Neural progenitor cell (in vitro differentiated cells): ENCODE data around the gene CAND2. TPM values are rescaled to one million over a fixed set of nuclear protein-coding genes. Genes with fewer than 3 reads are reported as not detected.
A peak's percentile ranks its signal among the peaks of the same experiment; 100 is the strongest.

ENCODE experiments used
- DNase-seq: peaks from one replicate; pipeline ENCODE4 v3.0.0-alpha.2; 2016; ENCODE audit warnings: low spot score
- H2AFZ ChIP-seq: fragments of 200-600 bp; sonication (generic); replicated peaks from 2 replicates; pipeline ENCODE4 v1.6.1; 2016; ENCODE audit warnings: antibody characterized with exemption
- H3F3A ChIP-seq: fragments of 200-600 bp; sonication (generic); 2 replicates; pipeline ENCODE4 v1.6.1; 2016; ENCODE audit warnings: antibody characterized with exemption, low read depth
- H3K27ac ChIP-seq: fragments of 200-600 bp; sonication (generic); 2 replicates; pipeline ENCODE4 v1.5.1; 2016; ENCODE audit warnings: mild to moderate bottlenecking
- H3K27me3 ChIP-seq: fragments of 200-600 bp; sonication (generic); 2 replicates; pipeline ENCODE4 v1.6.1; 2016; ENCODE audit warnings: mild to moderate bottlenecking, moderate library complexity
- H3K36me3 ChIP-seq: fragments of 200-600 bp; sonication (generic); 2 replicates; pipeline ENCODE4 v1.5.1; 2016
- H3K4me1 ChIP-seq: fragments of 200-600 bp; sonication (generic); 2 replicates; pipeline ENCODE4 v1.6.1; 2016; ENCODE audit warnings: mixed run types
- H3K4me2 ChIP-seq: fragments of 200-600 bp; sonication (generic); 2 replicates; pipeline ENCODE4 v1.6.1; 2016
- H3K4me3 ChIP-seq: fragments of 200-600 bp; sonication (generic); 2 replicates; pipeline ENCODE4 v1.5.1; 2016
- H3K79me2 ChIP-seq: fragments of 200-600 bp; sonication (generic); 2 replicates; pipeline ENCODE4 v1.6.1; 2016; ENCODE audit warnings: low read depth
- H3K9ac ChIP-seq: fragments of 200-600 bp; sonication (generic); 2 replicates; pipeline ENCODE4 v1.6.1; 2016
- H3K9me3 ChIP-seq: fragments of 200-600 bp; sonication (generic); 2 replicates; pipeline ENCODE4 v1.5.1; 2016; ENCODE audit warnings: low read depth
- H4K20me1 ChIP-seq: fragments of 200-600 bp; sonication (generic); 2 replicates; pipeline ENCODE4 v1.6.1; 2016; ENCODE audit warnings: low read depth
- H3K27ac Mint-ChIP-seq: 3 replicates; pipeline ENCODE4 v1.8.0; 2021; ENCODE audit warnings: mixed read lengths
- H3K27me3 Mint-ChIP-seq: 2 replicates; pipeline ENCODE4 v1.8.0; 2022; ENCODE audit warnings: low read depth, mild to moderate bottlenecking, inconsistent platforms, moderate library complexity, mixed read lengths; ENCODE audit not compliant: insufficient read depth
- H3K36me3 Mint-ChIP-seq: 3 replicates; pipeline ENCODE4 v1.8.0; 2021; ENCODE audit warnings: mixed read lengths
- H3K4me1 Mint-ChIP-seq: 3 replicates; pipeline ENCODE4 v1.8.0; 2021; ENCODE audit warnings: mixed read lengths
- H3K4me3 Mint-ChIP-seq: 3 replicates; pipeline ENCODE4 v1.8.0; 2021; ENCODE audit warnings: mild to moderate bottlenecking, moderate library complexity, mixed read lengths
- H3K9me3 Mint-ChIP-seq: 3 replicates; pipeline ENCODE4 v1.8.0; 2020; ENCODE audit warnings: mixed read lengths
- EZH2 ChIP-seq: fragments of 200-600 bp; sonication (generic); IDR thresholded peaks from 2 replicates; pipeline ENCODE4 v1.6.1; 2017; ENCODE audit warnings: antibody characterized with exemption, mild to moderate bottlenecking, moderate library complexity
- EZH2phosphoT487 ChIP-seq: fragments of 200-600 bp; sonication (generic); IDR thresholded peaks from 2 replicates; pipeline ENCODE4 v1.6.1; 2017; ENCODE audit warnings: antibody characterized with exemption
- total RNA-seq: library from RNA; depleted of rRNA; stranded (reverse); fragments of >200 nt; gene quantifications from 2 replicates; pipeline ENCODE4 v1.2.3, GENCODE V29; 2015; ENCODE audit warnings: low replicate concordance
- TF ChIP-seq, protein P1 (sequence below): fragments of 200-600 bp; sonication (generic); IDR thresholded peaks from 2 replicates; pipeline ENCODE4 v1.5.1; 2017; ENCODE audit warnings: antibody characterized with exemption, mild to moderate bottlenecking

The CAND2 gene
- total RNA-seq, 1 donor from 2014 or later, result 2.4 TPM

DNA sequence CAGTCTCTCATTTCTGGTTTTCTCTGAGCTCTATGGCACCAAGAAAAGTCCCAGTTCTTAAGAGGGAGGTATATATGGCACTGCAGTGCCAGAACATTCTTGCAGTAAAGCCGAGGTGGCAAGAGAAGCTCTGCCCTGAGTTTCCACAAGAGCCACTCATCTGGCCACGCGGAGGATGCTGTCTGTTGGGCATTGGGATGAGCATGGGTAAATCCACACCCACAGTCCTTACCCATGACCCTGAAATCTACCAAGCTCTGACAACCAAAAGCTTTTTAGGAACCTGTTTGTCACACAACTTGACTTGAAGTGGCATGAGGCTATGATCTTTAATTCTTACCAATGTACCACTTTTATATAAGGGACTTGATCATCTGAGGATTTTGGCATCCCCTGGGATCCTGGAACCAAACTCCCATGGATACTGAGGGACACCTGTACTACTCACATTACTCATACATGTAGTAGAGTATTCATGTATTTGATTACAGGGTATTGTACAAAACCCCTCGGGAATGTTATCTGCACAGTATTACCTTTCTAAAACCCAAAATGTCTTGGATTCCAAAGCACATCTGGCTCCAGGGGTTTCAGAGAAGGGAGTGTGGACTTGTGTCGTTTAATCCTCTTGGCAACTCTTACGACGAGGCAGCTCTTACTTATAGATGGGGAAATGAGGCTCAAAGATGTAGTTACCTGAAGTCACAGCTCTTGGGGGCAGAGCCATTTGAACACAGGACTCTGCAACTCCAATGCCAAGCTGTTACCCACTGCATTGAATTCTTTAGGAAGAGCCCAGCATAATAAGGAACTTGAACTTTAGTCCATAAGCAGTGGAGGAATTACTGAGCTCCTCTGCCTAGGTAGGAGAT, 36.1 kb downstream of the CAND2 start:
- no peak overlapping the region for H3K4me2 ChIP-seq

DNA sequence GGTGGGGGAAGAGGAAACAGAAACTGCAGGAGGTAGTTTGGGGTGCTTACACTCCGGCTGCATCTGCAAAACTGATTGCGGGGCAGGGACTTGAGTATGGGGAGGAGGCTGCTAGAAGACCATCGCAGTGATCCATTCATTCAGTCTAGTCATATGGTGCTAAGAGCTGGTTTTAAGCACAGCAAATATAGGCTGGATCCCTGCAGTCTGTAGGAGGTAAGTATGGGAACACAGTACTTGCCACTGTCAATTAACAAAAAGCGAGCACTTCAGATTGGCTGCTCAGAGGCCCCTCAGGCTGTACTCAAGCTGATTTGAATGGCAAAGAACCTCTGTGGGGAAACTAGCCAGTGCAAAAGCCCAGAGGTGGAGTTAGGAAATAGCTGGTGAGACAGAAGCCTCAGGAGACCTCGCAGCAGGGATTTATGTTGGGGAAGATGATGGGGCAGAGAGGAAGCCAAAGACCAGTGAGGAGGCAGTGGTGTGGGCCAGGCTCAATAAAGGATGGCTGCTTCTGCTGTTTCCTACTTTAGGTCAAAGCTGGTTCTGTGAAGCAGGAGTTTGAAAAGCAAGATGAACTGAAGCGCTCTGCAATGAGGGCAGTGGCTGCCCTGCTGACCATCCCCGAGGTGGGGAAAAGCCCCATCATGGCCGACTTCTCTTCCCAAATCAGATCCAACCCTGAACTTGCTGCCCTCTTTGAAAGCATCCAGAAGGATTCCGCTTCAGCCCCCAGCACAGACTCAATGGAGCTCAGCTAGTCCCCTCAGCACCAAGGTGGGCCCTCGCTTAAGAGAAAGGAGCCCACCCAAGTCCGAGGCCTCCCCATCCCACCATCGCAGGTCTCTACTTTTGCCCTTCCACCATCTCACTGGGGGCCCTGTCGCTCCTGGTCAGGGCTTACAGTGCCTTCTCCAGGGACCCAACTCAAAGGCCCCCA, 37.0 kb downstream of the CAND2 start:
- Mint-ChIP-seq H3K4me3 (no peak overlapping the region), H3K9me3 (no peaks in the 10 kb centered on the region), H3K36me3 (peaks cover 32% of the 10 kb centered on the region), H3K27ac (no peak overlapping the region), H3K27me3 (peaks cover 7% of the 10 kb centered on the region), H3K4me1 (peaks cover 3% of the 10 kb centered on the region)
- H3K79me2 ChIP-seq, result peaks cover 25% of the 10 kb centered on the region
- no peak for DNase-seq
- no peak overlapping the region for H2AFZ ChIP-seq
- peaks cover 8% of the 10 kb centered on the region for H3K36me3 ChIP-seq
- H3K27me3 ChIP-seq, result no peaks in the 10 kb centered on the region
- H3K9me3 ChIP-seq, result no peaks in the 10 kb centered on the region
- peaks cover 58% of the 10 kb centered on the region for H4K20me1 ChIP-seq
- H3K27ac ChIP-seq, result no peak overlapping the region
- no peak overlapping the region for H3K9ac ChIP-seq
- TF ChIP-seq, protein P1, sequence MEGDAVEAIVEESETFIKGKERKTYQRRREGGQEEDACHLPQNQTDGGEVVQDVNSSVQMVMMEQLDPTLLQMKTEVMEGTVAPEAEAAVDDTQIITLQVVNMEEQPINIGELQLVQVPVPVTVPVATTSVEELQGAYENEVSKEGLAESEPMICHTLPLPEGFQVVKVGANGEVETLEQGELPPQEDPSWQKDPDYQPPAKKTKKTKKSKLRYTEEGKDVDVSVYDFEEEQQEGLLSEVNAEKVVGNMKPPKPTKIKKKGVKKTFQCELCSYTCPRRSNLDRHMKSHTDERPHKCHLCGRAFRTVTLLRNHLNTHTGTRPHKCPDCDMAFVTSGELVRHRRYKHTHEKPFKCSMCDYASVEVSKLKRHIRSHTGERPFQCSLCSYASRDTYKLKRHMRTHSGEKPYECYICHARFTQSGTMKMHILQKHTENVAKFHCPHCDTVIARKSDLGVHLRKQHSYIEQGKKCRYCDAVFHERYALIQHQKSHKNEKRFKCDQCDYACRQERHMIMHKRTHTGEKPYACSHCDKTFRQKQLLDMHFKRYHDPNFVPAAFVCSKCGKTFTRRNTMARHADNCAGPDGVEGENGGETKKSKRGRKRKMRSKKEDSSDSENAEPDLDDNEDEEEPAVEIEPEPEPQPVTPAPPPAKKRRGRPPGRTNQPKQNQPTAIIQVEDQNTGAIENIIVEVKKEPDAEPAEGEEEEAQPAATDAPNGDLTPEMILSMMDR, result no peak
- TF ChIP-seq EZH2, result no peak
- no peak for TF ChIP-seq EZH2phosphoT487
- no peak overlapping the region for H3K4me3 ChIP-seq
- H3F3A ChIP-seq, result peaks cover 71% of the 10 kb centered on the region
- peaks cover 13% of the 10 kb centered on the region for H3K4me1 ChIP-seq
- H3K4me2 ChIP-seq, result no peak overlapping the region

More for the DNA sequence above, 36.1 kb downstream of the CAND2 start:
- H3F3A ChIP-seq, result peaks cover 69% of the 10 kb centered on the region
- H3K9me3 ChIP-seq, result no peaks in the 10 kb centered on the region
- H3K4me1 ChIP-seq, result peaks cover 4% of the 10 kb centered on the region
- Mint-ChIP-seq H3K36me3 (peaks cover 27% of the 10 kb centered on the region), H3K4me3 (no peak overlapping the region), H3K4me1 (no peaks in the 10 kb centered on the region), H3K27me3 (peaks cover 7% of the 10 kb centered on the region), H3K27ac (no peak overlapping the region), H3K9me3 (no peaks in the 10 kb centered on the region)
- H3K79me2 ChIP-seq, result peaks cover 16% of the 10 kb centered on the region
- H3K9ac ChIP-seq, result no peak overlapping the region
- TF ChIP-seq, protein P1, result no peak
- TF ChIP-seq EZH2, result no peak
- no peak for TF ChIP-seq EZH2phosphoT487
- H3K27ac ChIP-seq, result no peak overlapping the region
- peaks cover 6% of the 10 kb centered on the region for H3K36me3 ChIP-seq
- no peak for DNase-seq
- no peak overlapping the region for H2AFZ ChIP-seq
- H3K4me3 ChIP-seq, result no peak overlapping the region
- H3K27me3 ChIP-seq, result no peaks in the 10 kb centered on the region
- H4K20me1 ChIP-seq, result peaks cover 49% of the 10 kb centered on the region

DNA sequence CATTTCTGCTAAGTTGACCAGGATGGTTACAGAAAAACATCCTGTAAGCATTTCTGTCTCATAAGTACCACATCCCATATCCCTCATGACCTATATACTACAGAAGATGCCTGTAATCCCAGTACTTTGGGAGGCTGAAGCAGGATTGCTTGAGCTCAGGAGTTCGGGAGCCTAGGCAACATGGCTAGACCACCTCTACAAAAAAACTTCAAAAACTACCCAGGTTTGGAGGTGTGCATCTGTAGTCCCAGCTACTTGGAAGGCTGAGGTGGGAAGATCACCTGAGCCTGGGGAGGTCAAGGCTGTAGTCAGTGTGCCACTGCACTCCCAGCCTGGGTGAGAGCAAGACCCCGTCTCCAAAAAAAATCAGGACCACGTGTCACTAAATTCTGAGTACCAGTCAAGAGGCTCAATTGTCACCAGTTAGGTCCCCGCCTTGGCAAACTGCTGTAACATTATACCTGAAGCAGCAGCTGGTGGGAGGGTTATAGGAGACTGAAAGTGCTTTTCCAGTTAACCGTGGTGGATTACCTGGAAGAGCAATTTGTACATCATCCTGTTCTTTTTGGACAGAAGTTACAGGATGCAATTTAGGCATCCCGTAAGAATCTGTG, 38.7 kb downstream of the CAND2 start:
- no peaks in the 10 kb centered on the region for H3K9me3 ChIP-seq
- no peaks in the 10 kb centered on the region for H3K27me3 ChIP-seq
- Mint-ChIP-seq H3K27me3 (peaks cover 7% of the 10 kb centered on the region), H3K27ac (no peak overlapping the region), H3K36me3 (peaks cover 48% of the 10 kb centered on the region), H3K4me3 (no peak overlapping the region), H3K4me1 (peaks cover 19% of the 10 kb centered on the region), H3K9me3 (no peaks in the 10 kb centered on the region)
- peaks cover 30% of the 10 kb centered on the region for H3K4me1 ChIP-seq
- H3K36me3 ChIP-seq, result peaks cover 23% of the 10 kb centered on the region
- peaks cover 42% of the 10 kb centered on the region for H3K79me2 ChIP-seq
- H3K4me3 ChIP-seq, result no peak overlapping the region
- H3K9ac ChIP-seq, result no peak overlapping the region
- no peak overlapping the region for H2AFZ ChIP-seq
- H3K4me2 ChIP-seq, result no peak overlapping the region
- H4K20me1 ChIP-seq, result peaks cover 75% of the 10 kb centered on the region
- H3F3A ChIP-seq, result peaks cover 81% of the 10 kb centered on the region
- TF ChIP-seq EZH2phosphoT487 (no peak), EZH2 (no peak)
- TF ChIP-seq, protein P1, result no peak
- no peak for DNase-seq
- H3K27ac ChIP-seq, result peak overlapping the region; percentile 43
